NCI-H1105 treated with DMSO at 0.1 percent for 48 hours (cell line): Measurements from ENCODE around the gene NFKBIL1.

Experiments used
- DNase-seq: peaks from one replicate; lab custom pipeline; 2025; lab: John Stamatoyannopoulos, UW

The NFKBIL1 gene

GRCh38 chr6:31559958-31560696 is 12.7 kb downstream of the NFKBIL1 start:
- no peak for DNase-seq

- DNase-seq = no peak
Measured at GRCh38 chr6:31560697-31561058, 13.3 kb downstream of the NFKBIL1 start.

GRCh38 chr6:31567531-31568370 is 20.3 kb downstream of the NFKBIL1 start:
- DNase-seq = no peak

- DNase-seq = no peak
Measured at GRCh38 chr6:31568537-31568961, 21.1 kb downstream of the NFKBIL1 start.

GRCh38 chr6:31569861-31570536 is 22.6 kb downstream of the NFKBIL1 start:
- DNase-seq = no peak

- DNase-seq = no peak
Measured at GRCh38 chr6:31572041-31572911, 24.9 kb downstream of the NFKBIL1 start, which contains the start of gene LTA. TSS of gene LTA (plus strand) at chr6:31572289. CDS start at chr6:31572743, 454 bp downstream.

- DNase-seq = no peak
Measured at GRCh38 chr6:31573239-31574105, 26.1 kb downstream of the NFKBIL1 start.

GRCh38 chr6:31574106-31575061 is 27.0 kb downstream of the NFKBIL1 start:
- no peak for DNase-seq

GRCh38 chr6:31575335-31575901 is 28.0 kb downstream of the NFKBIL1 start, which contains the start of gene TNF:
TSS of gene TNF (plus strand) at chr6:31575565. CDS start at chr6:31575742, 177 bp downstream.
- DNase-seq = no peak

- no peak for DNase-seq
Measured at GRCh38 chr6:31575952-31576685, 28.7 kb downstream of the NFKBIL1 start.

GRCh38 chr6:31576897-31577578 is 29.6 kb downstream of the NFKBIL1 start:
- no peak for DNase-seq

- no peak for DNase-seq
Measured at GRCh38 chr6:31577579-31577966, 30.2 kb downstream of the NFKBIL1 start.

GRCh38 chr6:31578184-31579118 is 31.0 kb downstream of the NFKBIL1 start:
- no peak for DNase-seq

GRCh38 chr6:31579119-31579505 is 31.7 kb downstream of the NFKBIL1 start:
- no peak for DNase-seq

GRCh38 chr6:31579546-31580437 is 32.4 kb downstream of the NFKBIL1 start:
- no peak for DNase-seq

GRCh38 chr6:31580438-31580740 is 33.0 kb downstream of the NFKBIL1 start:
- no peak for DNase-seq
